ENCODE data around the gene MAVS. TPM values are rescaled to one million over a fixed set of nuclear protein-coding genes. Genes with fewer than 3 reads are reported as not detected.

MAVS gene
- total RNA-seq, 2 experiments from 2014 or later, result 29.7 TPM

DNA sequence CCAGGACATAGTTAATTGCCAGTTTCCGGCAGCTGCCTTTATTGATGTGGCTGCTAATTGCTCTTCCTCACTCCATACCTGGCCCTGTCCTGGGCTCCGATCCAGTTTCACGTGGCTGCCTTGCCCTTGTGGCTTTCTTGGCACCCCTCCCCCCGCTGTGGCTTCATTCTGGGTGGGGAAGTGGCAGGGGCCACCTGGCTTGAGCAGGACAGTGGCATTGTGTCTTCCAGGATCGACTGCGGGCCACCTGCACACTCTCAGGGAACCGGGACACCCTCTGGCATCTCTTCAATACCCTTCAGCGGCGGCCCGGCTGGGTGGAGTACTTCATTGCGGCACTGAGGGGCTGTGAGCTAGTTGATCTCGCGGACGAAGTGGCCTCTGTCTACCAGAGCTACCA, 10.8 kb downstream of the MAVS start:
- no peak for ATAC-seq
- no peak overlapping the region for H3K27ac Mint-ChIP-seq

DNA sequence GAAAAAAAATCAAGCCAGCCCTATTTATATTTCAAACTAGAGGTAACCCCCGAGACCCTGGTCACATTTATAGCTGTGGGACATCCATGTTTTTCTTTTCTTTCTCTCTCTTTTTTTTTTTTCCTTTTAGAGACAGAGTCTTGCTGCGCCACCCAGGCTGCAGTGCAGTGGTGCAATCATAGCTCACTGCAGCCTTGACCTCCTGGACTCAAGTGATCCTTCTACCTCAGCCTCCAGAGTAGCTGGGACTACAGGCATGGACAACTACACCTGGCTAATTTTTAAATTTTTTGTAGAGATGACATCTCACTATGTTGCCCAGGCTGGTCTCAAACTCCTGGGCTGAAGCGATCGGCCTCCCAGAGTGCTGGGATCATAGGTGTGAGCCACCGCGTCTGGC, 12.1 kb downstream of the MAVS start:
- no peaks in the 10 kb centered on the region for H3K27me3 Mint-ChIP-seq (ENCODE audit: low read depth)
- no peak overlapping the region for H3K27ac Mint-ChIP-seq
- H3K4me3 Mint-ChIP-seq, result no peak overlapping the region
- H3K9me3 Mint-ChIP-seq (ENCODE audit: insufficient read depth), result no peaks in the 10 kb centered on the region
- H3K4me1 Mint-ChIP-seq (ENCODE audit: low read depth), result peaks cover 5% of the 10 kb centered on the region
- DNase-seq (no peak), ATAC-seq (no peak)
- CTCF ChIA-PET, result interaction anchor here (1.2 kb wide), 1 partner anchor 72 kb away, joined by 3 read pairs; the partner anchor contains the start of gene CENPB
- POLR2A ChIA-PET, result no interaction called here
- peaks cover 47% of the 10 kb centered on the region for H3K36me3 Mint-ChIP-seq (ENCODE audit: low read depth)

More for the DNA sequence above, 10.8 kb downstream of the MAVS start:
- ChIA-PET POLR2A (no interaction called here), CTCF (interaction anchor here (0.7 to 3.3 kb wide), 5 partner anchors 24 to 72 kb away, joined by 3 to 27 read pairs (median 3); partner anchors contain the start of genes AP5S1 and CENPB)
- no peak for DNase-seq
- Mint-ChIP-seq H3K4me3 (no peak overlapping the region), H3K27me3 (ENCODE audit: low read depth) (no peaks in the 10 kb centered on the region), H3K4me1 (ENCODE audit: low read depth) (peaks cover 5% of the 10 kb centered on the region), H3K36me3 (ENCODE audit: low read depth) (peaks cover 34% of the 10 kb centered on the region), H3K9me3 (ENCODE audit: insufficient read depth) (no peaks in the 10 kb centered on the region)

DNA sequence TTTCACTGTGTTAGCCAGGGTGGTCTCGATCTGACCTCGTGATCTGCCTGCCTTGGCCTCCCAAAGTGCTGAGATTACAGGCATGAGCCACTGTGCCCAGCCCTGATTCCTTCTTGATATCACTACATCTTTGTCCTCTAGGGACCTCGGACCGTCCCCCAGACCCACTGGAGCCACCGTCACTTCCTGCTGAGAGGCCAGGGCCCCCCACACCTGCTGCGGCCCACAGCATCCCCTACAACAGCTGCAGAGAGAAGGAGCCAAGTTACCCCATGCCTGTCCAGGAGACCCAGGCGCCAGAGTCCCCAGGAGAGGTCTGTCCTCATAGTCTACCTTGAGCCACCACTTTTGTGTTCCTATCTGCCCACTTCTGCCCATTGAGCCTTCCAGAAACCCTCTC, 14.6 kb downstream of the MAVS start:
- POLR2A ChIA-PET, result no interaction called here
- DNase-seq, result no peak
- H3K27me3 Mint-ChIP-seq (ENCODE audit: low read depth), result no peaks in the 10 kb centered on the region
- CTCF ChIA-PET, result no interaction called here
- no peak overlapping the region for H3K27ac Mint-ChIP-seq
- no peaks in the 10 kb centered on the region for H3K4me1 Mint-ChIP-seq (ENCODE audit: low read depth)
- peaks cover 56% of the 10 kb centered on the region for H3K36me3 Mint-ChIP-seq (ENCODE audit: low read depth)
- no peak overlapping the region for H3K4me3 Mint-ChIP-seq
- no peak for ATAC-seq
- no peaks in the 10 kb centered on the region for H3K9me3 Mint-ChIP-seq (ENCODE audit: insufficient read depth)

DNA sequence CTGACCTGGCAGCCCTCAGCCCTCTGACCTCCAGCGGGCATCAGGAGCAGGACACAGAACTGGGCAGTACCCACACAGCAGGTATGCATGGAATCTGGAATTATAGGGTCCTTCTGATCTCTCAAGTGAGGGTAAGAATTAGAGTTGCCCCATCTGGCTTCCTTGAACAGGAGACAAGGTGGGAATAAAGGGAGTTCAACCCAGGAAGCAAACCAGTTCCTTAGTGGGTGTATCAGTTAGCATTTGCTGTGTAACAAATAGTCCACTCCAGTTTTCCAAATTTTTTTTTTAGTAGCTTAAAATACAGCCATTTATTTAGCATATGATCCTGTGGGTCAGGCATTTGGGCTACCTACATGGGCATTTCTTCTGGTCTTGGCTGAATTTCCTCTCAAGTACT, 15.7 kb downstream of the MAVS start:
- H3K27me3 Mint-ChIP-seq (ENCODE audit: low read depth), result no peaks in the 10 kb centered on the region
- no peak overlapping the region for H3K4me3 Mint-ChIP-seq
- peaks cover 58% of the 10 kb centered on the region for H3K36me3 Mint-ChIP-seq (ENCODE audit: low read depth)
- DNase-seq, result no peak
- H3K9me3 Mint-ChIP-seq (ENCODE audit: insufficient read depth), result no peaks in the 10 kb centered on the region
- H3K4me1 Mint-ChIP-seq (ENCODE audit: low read depth), result no peaks in the 10 kb centered on the region
- ATAC-seq, result no peak
- no peak overlapping the region for H3K27ac Mint-ChIP-seq
- ChIA-PET POLR2A (interaction anchor here (1.0 kb wide), 1 partner anchor 16 kb away, joined by 3 read pairs; no protein-coding TSS in a partner anchor), CTCF (no interaction called here)

DNA sequence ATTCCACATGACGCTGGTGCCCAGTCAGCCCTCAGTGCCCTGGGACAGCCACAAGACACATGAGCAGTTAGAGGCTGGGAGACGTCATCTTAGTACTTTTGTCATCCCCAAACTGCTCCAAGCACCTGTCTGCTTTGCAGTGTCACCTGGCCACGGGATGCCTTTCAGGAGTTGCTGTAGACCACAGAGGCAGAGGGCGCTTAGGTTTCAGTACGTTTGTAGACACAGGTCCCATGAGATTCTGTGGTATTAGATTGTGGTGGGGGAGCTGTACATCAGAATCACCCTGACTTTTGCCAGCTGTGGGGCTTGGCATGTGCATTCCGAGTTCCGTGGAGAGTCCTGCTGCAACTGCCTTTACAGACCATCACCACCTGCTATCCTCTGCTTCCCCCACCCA, 16.7 kb downstream of the MAVS start:
- Mint-ChIP-seq H3K9me3 (ENCODE audit: insufficient read depth) (no peaks in the 10 kb centered on the region), H3K4me3 (no peak overlapping the region), H3K36me3 (ENCODE audit: low read depth) (peaks cover 57% of the 10 kb centered on the region), H3K27me3 (ENCODE audit: low read depth) (no peaks in the 10 kb centered on the region), H3K4me1 (ENCODE audit: low read depth) (no peaks in the 10 kb centered on the region), H3K27ac (no peak overlapping the region)
- ChIA-PET CTCF (no interaction called here), POLR2A (no interaction called here)
- DNase-seq, result no peak
- no peak for ATAC-seq

DNA sequence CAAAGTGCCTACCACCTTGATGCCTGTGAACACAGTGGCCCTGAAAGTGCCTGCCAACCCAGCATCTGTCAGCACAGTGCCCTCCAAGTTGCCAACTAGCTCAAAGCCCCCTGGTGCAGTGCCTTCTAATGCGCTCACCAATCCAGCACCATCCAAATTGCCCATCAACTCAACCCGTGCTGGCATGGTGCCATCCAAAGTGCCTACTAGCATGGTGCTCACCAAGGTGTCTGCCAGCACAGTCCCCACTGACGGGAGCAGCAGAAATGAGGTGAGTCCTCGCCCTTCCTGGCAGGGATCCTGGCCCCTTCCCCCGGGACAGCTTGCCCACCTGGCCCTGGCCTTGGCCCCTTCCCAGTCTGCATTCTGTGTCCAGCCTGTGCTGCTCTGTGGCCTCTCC, 17.9 kb downstream of the MAVS start:
- ATAC-seq (no peak), DNase-seq (no peak)
- no peaks in the 10 kb centered on the region for H3K9me3 Mint-ChIP-seq (ENCODE audit: insufficient read depth)
- ChIA-PET POLR2A (interaction anchor here (1.1 kb wide), 1 partner anchor 10 kb away, joined by 3 read pairs; no protein-coding TSS in a partner anchor), CTCF (no interaction called here)
- peaks cover 53% of the 10 kb centered on the region for H3K36me3 Mint-ChIP-seq (ENCODE audit: low read depth)
- H3K4me3 Mint-ChIP-seq, result no peak overlapping the region
- peak overlapping the region; percentile 55 for H3K27ac Mint-ChIP-seq
- H3K27me3 Mint-ChIP-seq (ENCODE audit: low read depth), result no peaks in the 10 kb centered on the region
- no peaks in the 10 kb centered on the region for H3K4me1 Mint-ChIP-seq (ENCODE audit: low read depth)

DNA sequence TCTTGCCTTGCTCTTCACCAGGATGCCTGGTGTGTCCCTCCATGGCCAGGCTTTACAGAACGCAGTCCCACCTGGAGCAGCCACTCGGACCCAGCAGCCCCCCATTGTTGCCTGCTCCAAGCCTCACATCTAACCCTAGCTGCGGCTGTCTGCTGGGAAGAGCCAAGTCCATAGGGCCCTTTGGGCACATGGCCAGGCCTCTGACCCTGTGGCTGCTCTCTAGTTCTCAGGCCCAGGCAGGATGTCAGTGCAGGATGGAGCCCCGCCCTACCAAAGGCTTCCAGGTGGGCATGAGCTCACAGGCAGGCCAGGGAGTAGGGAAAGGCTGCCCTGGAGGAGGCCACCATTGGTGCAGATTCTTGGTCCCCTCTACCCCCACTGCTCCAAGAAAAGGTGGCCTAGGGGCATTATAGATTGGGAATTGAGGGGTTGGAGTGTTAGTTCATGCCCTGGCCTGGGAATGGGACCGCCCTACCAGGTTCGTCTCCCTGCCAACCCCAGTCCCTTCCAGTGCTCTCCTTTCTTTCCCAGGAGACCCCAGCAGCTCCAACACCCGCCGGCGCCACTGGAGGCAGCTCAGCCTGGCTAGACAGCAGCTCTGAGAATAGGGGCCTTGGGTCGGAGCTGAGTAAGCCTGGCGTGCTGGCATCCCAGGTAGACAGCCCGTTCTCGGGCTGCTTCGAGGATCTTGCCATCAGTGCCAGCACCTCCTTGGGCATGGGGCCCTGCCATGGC, 18.7 kb downstream of the MAVS start:
- ATAC-seq (no peak), DNase-seq (no peak)
- H3K36me3 Mint-ChIP-seq (ENCODE audit: low read depth), result peaks cover 57% of the 10 kb centered on the region
- no peak overlapping the region for H3K27ac Mint-ChIP-seq
- no peaks in the 10 kb centered on the region for H3K9me3 Mint-ChIP-seq (ENCODE audit: insufficient read depth)
- no peaks in the 10 kb centered on the region for H3K27me3 Mint-ChIP-seq (ENCODE audit: low read depth)
- ChIA-PET CTCF (interaction anchor here (3.1 kb wide), 1 partner anchor 10 kb away, joined by 13 read pairs; no protein-coding TSS in a partner anchor), POLR2A (interaction anchor here (0.8 to 1.1 kb wide), 2 partner anchors 10 to 11 kb away, joined by 3 to 4 read pairs; no protein-coding TSS in a partner anchor)
- no peak overlapping the region for H3K4me3 Mint-ChIP-seq
- no peaks in the 10 kb centered on the region for H3K4me1 Mint-ChIP-seq (ENCODE audit: low read depth)

- ChIA-PET POLR2A (interaction anchor here (0.6 to 1.1 kb wide), 2 partner anchors 11 to 126 kb away, joined by 3 read pairs; no protein-coding TSS in a partner anchor), CTCF (interaction anchor here (3.1 kb wide), 1 partner anchor 11 kb away, joined by 13 read pairs; no protein-coding TSS in a partner anchor)
- no peaks in the 10 kb centered on the region for H3K4me1 Mint-ChIP-seq (ENCODE audit: low read depth)
- no peak for ATAC-seq
- no peak overlapping the region for H3K4me3 Mint-ChIP-seq
- no peaks in the 10 kb centered on the region for H3K27me3 Mint-ChIP-seq (ENCODE audit: low read depth)
- H3K27ac Mint-ChIP-seq, result no peak overlapping the region
- peaks cover 60% of the 10 kb centered on the region for H3K36me3 Mint-ChIP-seq (ENCODE audit: low read depth)
- H3K9me3 Mint-ChIP-seq (ENCODE audit: insufficient read depth), result no peaks in the 10 kb centered on the region
- DNase-seq, result no peak
These were observed 19.3 kb downstream of the MAVS start for GRCh38 chr20:3865887-3866407.

DNA sequence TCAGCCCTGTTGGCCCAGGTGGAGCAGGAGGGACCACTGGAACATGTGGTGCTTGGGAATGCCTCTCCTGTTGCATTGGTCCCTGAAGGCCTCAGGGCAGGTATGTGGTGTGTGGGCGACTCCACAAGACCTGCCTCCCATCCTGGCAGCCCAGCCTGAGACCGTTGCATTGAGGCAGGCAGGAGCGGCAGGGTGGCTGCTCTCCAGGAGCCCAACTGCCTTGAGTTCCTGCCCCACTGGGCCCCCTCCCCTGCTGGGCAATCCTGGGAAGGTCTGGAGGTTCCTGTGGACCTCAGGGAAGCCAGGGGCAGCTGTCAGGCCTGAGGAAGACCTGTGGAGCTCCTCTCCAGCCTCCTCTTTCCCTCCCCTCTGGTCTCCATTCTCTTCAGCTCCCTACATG, 19.8 kb downstream of the MAVS start:
- Mint-ChIP-seq H3K4me3 (no peak overlapping the region), H3K27me3 (ENCODE audit: low read depth) (no peaks in the 10 kb centered on the region), H3K9me3 (ENCODE audit: insufficient read depth) (no peaks in the 10 kb centered on the region), H3K36me3 (ENCODE audit: low read depth) (peaks cover 55% of the 10 kb centered on the region), H3K4me1 (ENCODE audit: low read depth) (no peaks in the 10 kb centered on the region), H3K27ac (peak overlapping the region; percentile 46)
- ChIA-PET CTCF (interaction anchor here (1.1 to 3.1 kb wide), 2 partner anchors 12 to 156 kb away, joined by 4 to 13 read pairs; no protein-coding TSS in a partner anchor), POLR2A (interaction anchor here (0.6 kb wide), 1 partner anchor 125 kb away, joined by 3 read pairs; no protein-coding TSS in a partner anchor)
- DNase-seq (no peak), ATAC-seq (no peak)

- Mint-ChIP-seq H3K27ac (no peak overlapping the region), H3K36me3 (ENCODE audit: low read depth) (peaks cover 50% of the 10 kb centered on the region), H3K4me1 (ENCODE audit: low read depth) (no peaks in the 10 kb centered on the region), H3K27me3 (ENCODE audit: low read depth) (no peaks in the 10 kb centered on the region), H3K9me3 (ENCODE audit: insufficient read depth) (no peaks in the 10 kb centered on the region), H3K4me3 (no peak overlapping the region)
- DNase-seq, result no peak
- ChIA-PET POLR2A (no interaction called here), CTCF (interaction anchor here (3.1 kb wide), 1 partner anchor 13 kb away, joined by 13 read pairs; no protein-coding TSS in a partner anchor)
- no peak for ATAC-seq
These were observed 21.2 kb downstream of the MAVS start for GRCh38 chr20:3867802-3868201.

DNA sequence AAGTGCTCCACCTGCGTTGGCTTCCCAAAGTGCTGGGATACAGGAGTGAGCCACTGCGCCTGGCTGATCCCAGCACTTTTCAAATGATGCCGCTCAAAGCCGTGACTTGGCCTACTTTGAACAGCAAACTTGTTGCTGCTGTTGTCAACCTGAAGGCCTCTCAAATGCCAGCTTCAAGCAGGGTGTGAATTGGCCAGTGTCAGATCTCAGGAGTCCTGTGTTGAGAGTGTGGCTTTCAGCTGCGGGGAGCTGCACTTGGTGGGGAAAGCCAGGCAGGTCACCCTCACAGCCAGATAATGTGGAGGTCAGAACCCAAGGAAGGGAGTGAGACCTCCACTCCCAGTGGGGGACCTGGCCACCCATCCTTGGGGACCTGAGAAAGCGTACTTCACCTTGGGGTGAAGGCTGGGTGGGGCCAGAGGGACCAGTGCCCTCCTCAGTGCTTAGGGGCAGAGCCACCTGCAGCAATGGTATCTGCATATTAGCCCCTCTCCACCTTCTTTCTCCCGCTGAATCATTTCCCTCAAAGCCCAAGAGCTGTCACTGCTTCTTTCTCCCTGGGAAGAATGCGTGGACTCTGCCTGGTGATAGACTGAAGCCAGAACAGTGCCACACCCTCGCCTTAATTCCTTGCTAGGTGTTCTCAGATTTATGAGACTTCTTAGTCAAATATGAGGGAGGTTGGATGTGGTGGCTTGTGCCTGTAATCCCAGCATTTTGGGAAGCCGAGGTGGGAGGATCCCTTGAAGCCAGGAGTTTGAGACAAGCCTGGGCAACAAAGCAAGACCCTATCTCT, 23.4 kb downstream of the MAVS start:
- H3K27me3 Mint-ChIP-seq (ENCODE audit: low read depth), result no peaks in the 10 kb centered on the region
- H3K27ac Mint-ChIP-seq, result no peak overlapping the region

More for the DNA sequence above, 23.4 kb downstream of the MAVS start:
- no peak for ATAC-seq
- ChIA-PET POLR2A (interaction anchor here (1.0 kb wide), 1 partner anchor 54 kb away, joined by 5 read pairs; no protein-coding TSS in a partner anchor), CTCF (no interaction called here)
- peaks cover 3% of the 10 kb centered on the region for H3K4me1 Mint-ChIP-seq (ENCODE audit: low read depth)
- no peak overlapping the region for H3K4me3 Mint-ChIP-seq
- no peak for DNase-seq
- peaks cover 51% of the 10 kb centered on the region for H3K36me3 Mint-ChIP-seq (ENCODE audit: low read depth)
- H3K9me3 Mint-ChIP-seq (ENCODE audit: insufficient read depth), result no peaks in the 10 kb centered on the region
